HG02885 (cell line): ENCODE results near the gene MIS18BP1.
A peak's percentile ranks its signal among the peaks of the same experiment; 100 is the strongest.

Source experiments
- ATAC-seq: cut with Tn5 transposase; IDR thresholded peaks from one replicate; pipeline ENCODE4 v1.9.1; 2021; ENCODE audit warnings: mild to moderate bottlenecking; ENCODE audit not compliant: unreplicated experiment, poor library complexity

MIS18BP1 gene

DNA sequence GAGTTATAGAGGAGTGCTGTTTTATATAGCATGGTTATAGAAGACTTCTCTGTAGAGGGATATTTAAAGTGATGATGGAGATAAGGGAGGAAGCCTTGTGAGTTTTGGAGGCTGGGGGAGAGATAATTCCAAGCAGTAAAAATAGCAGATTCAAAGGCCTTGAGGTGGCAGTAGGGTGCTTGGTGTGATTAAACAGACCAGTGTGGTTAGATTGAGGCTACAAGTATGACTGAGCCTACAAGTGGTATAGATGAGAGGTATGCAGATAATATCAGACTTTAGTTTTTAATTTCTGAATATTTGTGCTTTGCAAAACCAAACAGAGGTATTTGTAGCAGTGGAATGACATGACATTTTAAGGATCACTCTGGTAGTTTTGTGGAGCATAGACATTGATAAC is 96.9 kb downstream of the MIS18BP1 start:
- ATAC-seq: peak; percentile 59
